HepG2 (cell line): ENCODE results near the gene ARL5A. TPM values are rescaled to one million over a fixed set of nuclear protein-coding genes. Genes with fewer than 3 reads are reported as not detected.

Experiments
- ATAD3A ChIP-seq: sonication (generic); formaldehyde crosslinking; IDR thresholded peaks from 2 replicates; pipeline ENCODE4 v1.4.0; 2020; ENCODE audit warnings: missing genetic modification reagents
- GFI1 ChIP-seq: sonication (generic); formaldehyde crosslinking; IDR thresholded peaks from 2 replicates; pipeline ENCODE4 v1.5.0; 2020; ENCODE audit warnings: missing genetic modification reagents, mild to moderate bottlenecking, borderline replicate concordance
- NFE2 ChIP-seq: sonication (generic); formaldehyde crosslinking; IDR thresholded peaks from 2 replicates; pipeline ENCODE4 v1.4.0; 2020; ENCODE audit warnings: missing genetic modification reagents
- SMAD1 ChIP-seq: sonication (generic); formaldehyde crosslinking; IDR thresholded peaks from 2 replicates; pipeline ENCODE4 v1.4.0; 2020; ENCODE audit warnings: missing genetic modification reagents, low read depth, mild to moderate bottlenecking, borderline replicate concordance
- SRSF9 ChIP-seq: fragments of 200-400 bp; formaldehyde crosslinking; IDR thresholded peaks from 2 replicates; pipeline ENCODE4 v1.6.1; 2018; ENCODE audit warnings: borderline replicate concordance, mild to moderate bottlenecking, low read depth, low read length; ENCODE audit not compliant: insufficient read depth, poor library complexity, severe bottlenecking
- TBX2 ChIP-seq: sonication (generic); formaldehyde crosslinking; IDR thresholded peaks from 2 replicates; pipeline ENCODE4 v1.5.0; 2020; ENCODE audit warnings: missing genetic modification reagents, mild to moderate bottlenecking, borderline replicate concordance
- YEATS2 ChIP-seq: sonication (generic); formaldehyde crosslinking; IDR thresholded peaks from 2 replicates; pipeline ENCODE4 v1.4.0; 2020; ENCODE audit warnings: missing genetic modification reagents, borderline replicate concordance
- ZNF326 ChIP-seq: sonication (generic); formaldehyde crosslinking; IDR thresholded peaks from 2 replicates; pipeline ENCODE4 v1.4.0; 2020; ENCODE audit warnings: missing genetic modification reagents, borderline replicate concordance
- ZNF382 ChIP-seq: sonication (generic); formaldehyde crosslinking; IDR thresholded peaks from 2 replicates; pipeline ENCODE4 v1.5.0; 2020; ENCODE audit warnings: missing genetic modification reagents, mild to moderate bottlenecking, borderline replicate concordance
- ZNF652 ChIP-seq: IDR thresholded peaks from 2 replicates; pipeline ENCODE4 v1.6.1; 2016; ENCODE audit warnings: low read depth, borderline replicate concordance
- ZNF737 ChIP-seq: sonication (generic); formaldehyde crosslinking; IDR thresholded peaks from 2 replicates; pipeline ENCODE4 v1.5.0; 2020; ENCODE audit warnings: missing genetic modification reagents, mild to moderate bottlenecking, borderline replicate concordance
- polyA plus RNA-seq, 8 experiments: library from polyadenylated mRNA; depleted of rRNA in 3 of 8; stranded (reverse) in 7 of 8; unstranded in 1 of 8; fragments of >200 nt; fragmentation: Illumina TruSeq in 4 of 8; extraction: Trizol in 4 of 8; gene quantifications; 2 replicates each; pipeline versions ENCODE4 v1.2.1 to v1.2.3, GENCODE V29; 2011 to 2016; ENCODE audit warnings: low read depth in 4 of 8, missing spikeins in 1 of 8, mixed read lengths in 1 of 8; ENCODE audit not compliant: insufficient read depth in 1 of 8
- total RNA-seq, 5 experiments: library from RNA; depleted of rRNA; stranded (reverse); fragments of >200 nt; fragmentation: Illumina TruSeq; extraction: Trizol; gene quantifications; 2 replicates each; pipeline ENCODE4 v1.2.3, GENCODE V29; 2016; ENCODE audit warnings: low read depth in 1 of 5
- TF ChIP-seq, protein P1 (sequence below): sonication (generic); formaldehyde crosslinking; IDR thresholded peaks from 2 replicates; pipeline ENCODE4 v1.5.1; 2020; ENCODE audit warnings: mild to moderate bottlenecking, missing genetic modification reagents, borderline replicate concordance
- TF ChIP-seq, protein P2 (sequence below): sonication (generic); formaldehyde crosslinking; IDR thresholded peaks from 2 replicates; pipeline ENCODE4 v1.4.0; 2020; ENCODE audit warnings: mild to moderate bottlenecking, missing genetic modification reagents
- TF ChIP-seq, protein P3 (sequence below), 2 experiments: IDR thresholded peaks; 2 replicates each; pipeline ENCODE4 v1.6.1; 2011 to 2012; ENCODE audit warnings: low read length in 2 of 2, borderline replicate concordance in 1 of 2, low read depth in 1 of 2, mild to moderate bottlenecking in 1 of 2, moderate library complexity in 1 of 2
- TF ChIP-seq, protein P4 (sequence below): sonication (generic); formaldehyde crosslinking; IDR thresholded peaks from 2 replicates; pipeline ENCODE4 v1.8.0; 2022; ENCODE audit warnings: mild to moderate bottlenecking, missing genetic modification reagents, moderate library complexity

The ARL5A gene
- total and polyA plus RNA-seq, 2 of the 13 experiments (the other 11 are each of a cell fraction or from before 2014, with no cell fraction given): 47.5 to 149 TPM

DNA sequence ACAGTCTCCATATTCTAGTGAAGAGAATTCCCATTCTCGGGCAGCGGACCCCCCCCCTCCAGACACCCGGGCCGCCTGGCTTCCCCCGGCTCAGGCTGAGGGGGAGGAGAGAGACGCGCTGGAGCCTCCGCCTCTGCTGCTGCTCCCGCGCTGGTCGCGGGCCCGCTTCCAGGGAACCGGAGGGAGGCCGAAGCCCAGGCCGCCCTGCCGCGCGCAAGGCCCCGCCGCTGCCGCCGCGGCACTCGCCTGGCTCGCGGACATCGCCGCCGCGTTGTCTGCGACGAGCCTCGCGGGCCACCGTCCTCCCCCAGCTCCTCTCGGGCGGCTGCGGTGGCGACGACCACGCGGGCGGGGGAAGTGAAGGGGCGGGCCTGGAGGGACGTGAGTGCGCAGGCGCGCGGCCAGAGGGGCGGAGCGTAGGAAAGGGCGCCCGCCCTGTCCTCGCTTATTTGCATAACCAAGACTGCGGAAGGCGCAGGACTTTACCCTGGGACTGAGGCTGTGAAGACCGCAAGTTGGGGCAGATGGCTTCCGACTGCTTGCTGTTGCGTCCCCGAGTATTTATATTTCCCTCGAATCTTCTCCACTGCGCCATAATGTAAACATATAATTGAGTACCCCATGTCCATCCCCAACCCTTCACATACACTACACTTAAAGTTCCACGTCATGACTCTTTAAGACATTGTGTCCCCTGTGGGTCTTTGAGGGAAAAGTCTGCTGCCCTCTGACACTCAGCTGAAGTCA, at the start of gene ARL5A (continued):
- TF ChIP-seq, protein P1, sequence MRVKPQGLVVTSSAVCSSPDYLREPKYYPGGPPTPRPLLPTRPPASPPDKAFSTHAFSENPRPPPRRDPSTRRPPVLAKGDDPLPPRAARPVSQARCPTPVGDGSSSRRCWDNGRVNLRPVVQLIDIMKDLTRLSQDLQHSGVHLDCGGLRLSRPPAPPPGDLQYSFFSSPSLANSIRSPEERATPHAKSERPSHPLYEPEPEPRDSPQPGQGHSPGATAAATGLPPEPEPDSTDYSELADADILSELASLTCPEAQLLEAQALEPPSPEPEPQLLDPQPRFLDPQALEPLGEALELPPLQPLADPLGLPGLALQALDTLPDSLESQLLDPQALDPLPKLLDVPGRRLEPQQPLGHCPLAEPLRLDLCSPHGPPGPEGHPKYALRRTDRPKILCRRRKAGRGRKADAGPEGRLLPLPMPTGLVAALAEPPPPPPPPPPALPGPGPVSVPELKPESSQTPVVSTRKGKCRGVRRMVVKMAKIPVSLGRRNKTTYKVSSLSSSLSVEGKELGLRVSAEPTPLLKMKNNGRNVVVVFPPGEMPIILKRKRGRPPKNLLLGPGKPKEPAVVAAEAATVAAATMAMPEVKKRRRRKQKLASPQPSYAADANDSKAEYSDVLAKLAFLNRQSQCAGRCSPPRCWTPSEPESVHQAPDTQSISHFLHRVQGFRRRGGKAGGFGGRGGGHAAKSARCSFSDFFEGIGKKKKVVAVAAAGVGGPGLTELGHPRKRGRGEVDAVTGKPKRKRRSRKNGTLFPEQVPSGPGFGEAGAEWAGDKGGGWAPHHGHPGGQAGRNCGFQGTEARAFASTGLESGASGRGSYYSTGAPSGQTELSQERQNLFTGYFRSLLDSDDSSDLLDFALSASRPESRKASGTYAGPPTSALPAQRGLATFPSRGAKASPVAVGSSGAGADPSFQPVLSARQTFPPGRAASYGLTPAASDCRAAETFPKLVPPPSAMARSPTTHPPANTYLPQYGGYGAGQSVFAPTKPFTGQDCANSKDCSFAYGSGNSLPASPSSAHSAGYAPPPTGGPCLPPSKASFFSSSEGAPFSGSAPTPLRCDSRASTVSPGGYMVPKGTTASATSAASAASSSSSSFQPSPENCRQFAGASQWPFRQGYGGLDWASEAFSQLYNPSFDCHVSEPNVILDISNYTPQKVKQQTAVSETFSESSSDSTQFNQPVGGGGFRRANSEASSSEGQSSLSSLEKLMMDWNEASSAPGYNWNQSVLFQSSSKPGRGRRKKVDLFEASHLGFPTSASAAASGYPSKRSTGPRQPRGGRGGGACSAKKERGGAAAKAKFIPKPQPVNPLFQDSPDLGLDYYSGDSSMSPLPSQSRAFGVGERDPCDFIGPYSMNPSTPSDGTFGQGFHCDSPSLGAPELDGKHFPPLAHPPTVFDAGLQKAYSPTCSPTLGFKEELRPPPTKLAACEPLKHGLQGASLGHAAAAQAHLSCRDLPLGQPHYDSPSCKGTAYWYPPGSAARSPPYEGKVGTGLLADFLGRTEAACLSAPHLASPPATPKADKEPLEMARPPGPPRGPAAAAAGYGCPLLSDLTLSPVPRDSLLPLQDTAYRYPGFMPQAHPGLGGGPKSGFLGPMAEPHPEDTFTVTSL (CRISPR knock-in tag): no peak
- no peak for TF ChIP-seq SRSF9
- TF ChIP-seq, protein P2, sequence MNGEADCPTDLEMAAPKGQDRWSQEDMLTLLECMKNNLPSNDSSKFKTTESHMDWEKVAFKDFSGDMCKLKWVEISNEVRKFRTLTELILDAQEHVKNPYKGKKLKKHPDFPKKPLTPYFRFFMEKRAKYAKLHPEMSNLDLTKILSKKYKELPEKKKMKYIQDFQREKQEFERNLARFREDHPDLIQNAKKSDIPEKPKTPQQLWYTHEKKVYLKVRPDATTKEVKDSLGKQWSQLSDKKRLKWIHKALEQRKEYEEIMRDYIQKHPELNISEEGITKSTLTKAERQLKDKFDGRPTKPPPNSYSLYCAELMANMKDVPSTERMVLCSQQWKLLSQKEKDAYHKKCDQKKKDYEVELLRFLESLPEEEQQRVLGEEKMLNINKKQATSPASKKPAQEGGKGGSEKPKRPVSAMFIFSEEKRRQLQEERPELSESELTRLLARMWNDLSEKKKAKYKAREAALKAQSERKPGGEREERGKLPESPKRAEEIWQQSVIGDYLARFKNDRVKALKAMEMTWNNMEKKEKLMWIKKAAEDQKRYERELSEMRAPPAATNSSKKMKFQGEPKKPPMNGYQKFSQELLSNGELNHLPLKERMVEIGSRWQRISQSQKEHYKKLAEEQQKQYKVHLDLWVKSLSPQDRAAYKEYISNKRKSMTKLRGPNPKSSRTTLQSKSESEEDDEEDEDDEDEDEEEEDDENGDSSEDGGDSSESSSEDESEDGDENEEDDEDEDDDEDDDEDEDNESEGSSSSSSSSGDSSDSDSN: peak; percentile 91
- no peak for TF ChIP-seq ZNF382
- TF ChIP-seq, protein P3, sequence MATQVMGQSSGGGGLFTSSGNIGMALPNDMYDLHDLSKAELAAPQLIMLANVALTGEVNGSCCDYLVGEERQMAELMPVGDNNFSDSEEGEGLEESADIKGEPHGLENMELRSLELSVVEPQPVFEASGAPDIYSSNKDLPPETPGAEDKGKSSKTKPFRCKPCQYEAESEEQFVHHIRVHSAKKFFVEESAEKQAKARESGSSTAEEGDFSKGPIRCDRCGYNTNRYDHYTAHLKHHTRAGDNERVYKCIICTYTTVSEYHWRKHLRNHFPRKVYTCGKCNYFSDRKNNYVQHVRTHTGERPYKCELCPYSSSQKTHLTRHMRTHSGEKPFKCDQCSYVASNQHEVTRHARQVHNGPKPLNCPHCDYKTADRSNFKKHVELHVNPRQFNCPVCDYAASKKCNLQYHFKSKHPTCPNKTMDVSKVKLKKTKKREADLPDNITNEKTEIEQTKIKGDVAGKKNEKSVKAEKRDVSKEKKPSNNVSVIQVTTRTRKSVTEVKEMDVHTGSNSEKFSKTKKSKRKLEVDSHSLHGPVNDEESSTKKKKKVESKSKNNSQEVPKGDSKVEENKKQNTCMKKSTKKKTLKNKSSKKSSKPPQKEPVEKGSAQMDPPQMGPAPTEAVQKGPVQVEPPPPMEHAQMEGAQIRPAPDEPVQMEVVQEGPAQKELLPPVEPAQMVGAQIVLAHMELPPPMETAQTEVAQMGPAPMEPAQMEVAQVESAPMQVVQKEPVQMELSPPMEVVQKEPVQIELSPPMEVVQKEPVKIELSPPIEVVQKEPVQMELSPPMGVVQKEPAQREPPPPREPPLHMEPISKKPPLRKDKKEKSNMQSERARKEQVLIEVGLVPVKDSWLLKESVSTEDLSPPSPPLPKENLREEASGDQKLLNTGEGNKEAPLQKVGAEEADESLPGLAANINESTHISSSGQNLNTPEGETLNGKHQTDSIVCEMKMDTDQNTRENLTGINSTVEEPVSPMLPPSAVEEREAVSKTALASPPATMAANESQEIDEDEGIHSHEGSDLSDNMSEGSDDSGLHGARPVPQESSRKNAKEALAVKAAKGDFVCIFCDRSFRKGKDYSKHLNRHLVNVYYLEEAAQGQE (IDR thresholded peaks at IDR 0.05; ENCODE audit: borderline replicate concordance in 1 of 2, low read depth in 1 of 2, low read length in 2 of 2): 0 out of 4 replicates have a peak, but pooled peaks of 1 of the 2 experiments have one; percentile 55
- no peak for TF ChIP-seq ATAD3A
- peak; percentile 73 for TF ChIP-seq TBX2 (CRISPR knock-in tag)
- TF ChIP-seq, protein P4, sequence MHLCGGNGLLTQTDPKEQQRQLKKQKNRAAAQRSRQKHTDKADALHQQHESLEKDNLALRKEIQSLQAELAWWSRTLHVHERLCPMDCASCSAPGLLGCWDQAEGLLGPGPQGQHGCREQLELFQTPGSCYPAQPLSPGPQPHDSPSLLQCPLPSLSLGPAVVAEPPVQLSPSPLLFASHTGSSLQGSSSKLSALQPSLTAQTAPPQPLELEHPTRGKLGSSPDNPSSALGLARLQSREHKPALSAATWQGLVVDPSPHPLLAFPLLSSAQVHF (CRISPR knock-in tag): no peak
- TF ChIP-seq SMAD1: peak; percentile 72
- no peak for TF ChIP-seq NFE2 (CRISPR knock-in tag)
- no peak for TF ChIP-seq ZNF326
- no peak; the same call in 1 of the 2 replicates for TF ChIP-seq GFI1 (CRISPR knock-in tag)
- TF ChIP-seq ZNF652 (CRISPR knock-in tag): no peak
- peak; percentile 74; the same call in 1 of the 2 replicates for TF ChIP-seq YEATS2 (CRISPR knock-in tag)
- no peak for TF ChIP-seq ZNF737 (CRISPR knock-in tag)
